HepG2 (cell line): ENCODE data around the gene PPM1H. TPM values are rescaled to one million over a fixed set of nuclear protein-coding genes. Genes with fewer than 3 reads are reported as not detected.

Experiments used
- HOXA9 ChIP-seq: sonication (generic); formaldehyde crosslinking; IDR thresholded peaks from 2 replicates; pipeline ENCODE4 v1.8.1; 2022; ENCODE audit warnings: missing genetic modification reagents, mild to moderate bottlenecking, moderate library complexity, borderline replicate concordance
- KAT8 ChIP-seq: IDR thresholded peaks from 2 replicates; pipeline ENCODE4 v1.6.1; 2016; ENCODE audit warnings: missing genetic modification reagents, missing compliant biosample characterization
- KDM2A ChIP-seq: sonication (generic); formaldehyde crosslinking; IDR thresholded peaks from 2 replicates; pipeline ENCODE4 v1.4.0; 2020; ENCODE audit warnings: low read depth, missing genetic modification reagents, borderline replicate concordance
- MEF2D ChIP-seq: sonication (generic); formaldehyde crosslinking; IDR thresholded peaks from 2 replicates; pipeline ENCODE4 v1.5.1; 2020; ENCODE audit warnings: mild to moderate bottlenecking, missing genetic modification reagents
- MLX ChIP-seq: IDR thresholded peaks from 2 replicates; pipeline ENCODE4 v1.6.1; 2016
- SNAPC4 ChIP-seq: sonication (generic); formaldehyde crosslinking; IDR thresholded peaks from 2 replicates; pipeline ENCODE4 v1.4.0; 2020; ENCODE audit warnings: mild to moderate bottlenecking, missing genetic modification reagents
- ZFP36L1 ChIP-seq: sonication (generic); formaldehyde crosslinking; IDR thresholded peaks from 2 replicates; pipeline ENCODE4 v1.8.0; 2022; ENCODE audit warnings: mild to moderate bottlenecking, missing genetic modification reagents, moderate library complexity
- ZNF274 ChIP-seq: sonication (generic); formaldehyde crosslinking; IDR thresholded peaks from 2 replicates; pipeline ENCODE4 v1.5.1; 2020; ENCODE audit warnings: mild to moderate bottlenecking, missing genetic modification reagents
- ZNF407 ChIP-seq: sonication (generic); formaldehyde crosslinking; IDR thresholded peaks from one replicate; pipeline ENCODE4 v1.5.1; 2020; ENCODE audit warnings: mild to moderate bottlenecking, missing genetic modification reagents; ENCODE audit errors: not compliant biosample characterization
- ZNF512 ChIP-seq: sonication (generic); formaldehyde crosslinking; IDR thresholded peaks from 2 replicates; pipeline ENCODE4 v1.4.0; 2020; ENCODE audit warnings: mild to moderate bottlenecking, missing genetic modification reagents
- ZNF552 ChIP-seq: sonication (generic); formaldehyde crosslinking; IDR thresholded peaks from 2 replicates; pipeline ENCODE4 v1.9.0; 2022; ENCODE audit warnings: missing genetic modification reagents, mild to moderate bottlenecking, borderline replicate concordance
- ZNF598 ChIP-seq: sonication (generic); formaldehyde crosslinking; IDR thresholded peaks from 2 replicates; pipeline ENCODE4 v1.5.1; 2020; ENCODE audit warnings: mild to moderate bottlenecking, missing genetic modification reagents, borderline replicate concordance
- polyA plus RNA-seq, 8 experiments: library from polyadenylated mRNA; depleted of rRNA in 3 of 8; stranded (reverse) in 7 of 8; unstranded in 1 of 8; fragments of >200 nt; fragmentation: Illumina TruSeq in 4 of 8; extraction: Trizol in 4 of 8; gene quantifications; 2 replicates each; pipeline versions ENCODE4 v1.2.1 to v1.2.3, GENCODE V29; 2011 to 2016; ENCODE audit warnings: low read depth in 4 of 8, missing spikeins in 1 of 8, mixed read lengths in 1 of 8; ENCODE audit not compliant: insufficient read depth in 1 of 8
- total RNA-seq, 5 experiments: library from RNA; depleted of rRNA; stranded (reverse); fragments of >200 nt; fragmentation: Illumina TruSeq; extraction: Trizol; gene quantifications; 2 replicates each; pipeline ENCODE4 v1.2.3, GENCODE V29; 2016; ENCODE audit warnings: low read depth in 1 of 5
- TF ChIP-seq, protein P1 (sequence below): sonication (generic); formaldehyde crosslinking; IDR thresholded peaks from 2 replicates; pipeline ENCODE4 v1.5.0; 2020; ENCODE audit warnings: mild to moderate bottlenecking, low read depth, missing genetic modification reagents, borderline replicate concordance

PPM1H gene
- total and polyA plus RNA-seq, 2 of the 13 experiments (the other 11 are each of a cell fraction or from before 2014, with no cell fraction given) = 29.1 to 38.1 TPM

- TF ChIP-seq ZNF512 = no peak
- no peak for TF ChIP-seq MLX (CRISPR knock-in tag)
- TF ChIP-seq ZNF274 = no peak
- no peak for TF ChIP-seq HOXA9 (CRISPR knock-in tag)
- TF ChIP-seq KDM2A = no peak
- TF ChIP-seq ZNF407 (CRISPR knock-in tag) = no peak
- no peak for TF ChIP-seq ZFP36L1 (CRISPR knock-in tag)
- TF ChIP-seq, protein P1, sequence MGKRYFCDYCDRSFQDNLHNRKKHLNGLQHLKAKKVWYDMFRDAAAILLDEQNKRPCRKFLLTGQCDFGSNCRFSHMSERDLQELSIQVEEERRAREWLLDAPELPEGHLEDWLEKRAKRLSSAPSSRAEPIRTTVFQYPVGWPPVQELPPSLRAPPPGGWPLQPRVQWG (CRISPR knock-in tag) = no peak
- TF ChIP-seq SNAPC4 (CRISPR knock-in tag) = no peak
- no peak for TF ChIP-seq MEF2D
- no peak for TF ChIP-seq ZNF552 (CRISPR knock-in tag)
- TF ChIP-seq ZNF598 = no peak
- no peak for TF ChIP-seq KAT8 (CRISPR knock-in tag)
These were observed 6.3 kb downstream of the PPM1H start (continued) for GRCh38 chr12:62928632-62929031.
